Kidney epithelial cell (primary cell): ENCODE data around the gene BBS7. TPM values are rescaled to one million over a fixed set of nuclear protein-coding genes. Genes with fewer than 3 reads are reported as not detected.

Experiments
- DNase-seq: peaks from one replicate; pipeline ENCODE4 v3.0.0-alpha.2; 2010; ENCODE audit warnings: low read depth
- H3K27me3 ChIP-seq: 2 replicates; pipeline ENCODE4 v1.6.0; 2011; ENCODE audit warnings: low read length; ENCODE audit not compliant: control insufficient read depth, insufficient read depth
- H3K36me3 ChIP-seq: 2 replicates; pipeline ENCODE4 v1.5.1; 2011; ENCODE audit warnings: low read length; ENCODE audit not compliant: control insufficient read depth, insufficient read depth
- H3K4me3 ChIP-seq: 2 replicates; pipeline ENCODE4 v1.5.1; 2011; ENCODE audit warnings: low read depth, mild to moderate bottlenecking, control low read depth, low read length
- total RNA-seq: library from RNA; depleted of rRNA; stranded (reverse); fragments of >200 nt; gene quantifications from 2 replicates; pipeline ENCODE4 v1.2.3, GENCODE V29; 2015
- TF ChIP-seq, protein P1 (sequence below): IDR thresholded peaks from 2 replicates; pipeline ENCODE4 v1.5.1; 2011; ENCODE audit warnings: mild to moderate bottlenecking, moderate library complexity, low read length, control low read depth, inconsistent platforms; ENCODE audit not compliant: insufficient read depth, poor library complexity, severe bottlenecking

The BBS7 gene
- total RNA-seq, 1 donor from 2014 or later, result 31.5 TPM

DNA sequence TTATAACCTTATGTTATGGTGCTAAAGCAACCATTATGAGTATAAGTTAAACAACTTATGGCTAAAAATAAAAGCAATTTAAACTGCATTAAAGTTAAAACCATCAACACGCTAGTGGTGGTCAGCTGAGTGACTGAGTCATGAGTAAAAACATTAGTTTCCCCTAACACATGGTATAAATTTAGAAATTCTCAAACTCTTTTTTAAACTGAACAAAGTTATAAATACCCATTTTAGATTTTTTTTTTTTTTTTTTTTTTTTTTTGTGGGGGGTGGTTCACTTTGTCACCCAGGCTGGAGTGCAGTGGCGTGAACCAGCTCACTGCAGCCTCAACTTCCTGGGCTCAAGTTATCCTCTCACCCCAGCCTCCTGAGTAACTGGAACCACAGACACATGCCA, 5.4 kb upstream of the BBS7 start:
- no peaks in the 10 kb centered on the region for H3K36me3 ChIP-seq
- DNase-seq, result no peak
- no peaks in the 10 kb centered on the region for H3K27me3 ChIP-seq
- no peak overlapping the region for H3K4me3 ChIP-seq
- TF ChIP-seq, protein P1, sequence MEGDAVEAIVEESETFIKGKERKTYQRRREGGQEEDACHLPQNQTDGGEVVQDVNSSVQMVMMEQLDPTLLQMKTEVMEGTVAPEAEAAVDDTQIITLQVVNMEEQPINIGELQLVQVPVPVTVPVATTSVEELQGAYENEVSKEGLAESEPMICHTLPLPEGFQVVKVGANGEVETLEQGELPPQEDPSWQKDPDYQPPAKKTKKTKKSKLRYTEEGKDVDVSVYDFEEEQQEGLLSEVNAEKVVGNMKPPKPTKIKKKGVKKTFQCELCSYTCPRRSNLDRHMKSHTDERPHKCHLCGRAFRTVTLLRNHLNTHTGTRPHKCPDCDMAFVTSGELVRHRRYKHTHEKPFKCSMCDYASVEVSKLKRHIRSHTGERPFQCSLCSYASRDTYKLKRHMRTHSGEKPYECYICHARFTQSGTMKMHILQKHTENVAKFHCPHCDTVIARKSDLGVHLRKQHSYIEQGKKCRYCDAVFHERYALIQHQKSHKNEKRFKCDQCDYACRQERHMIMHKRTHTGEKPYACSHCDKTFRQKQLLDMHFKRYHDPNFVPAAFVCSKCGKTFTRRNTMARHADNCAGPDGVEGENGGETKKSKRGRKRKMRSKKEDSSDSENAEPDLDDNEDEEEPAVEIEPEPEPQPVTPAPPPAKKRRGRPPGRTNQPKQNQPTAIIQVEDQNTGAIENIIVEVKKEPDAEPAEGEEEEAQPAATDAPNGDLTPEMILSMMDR, result no peak

DNA sequence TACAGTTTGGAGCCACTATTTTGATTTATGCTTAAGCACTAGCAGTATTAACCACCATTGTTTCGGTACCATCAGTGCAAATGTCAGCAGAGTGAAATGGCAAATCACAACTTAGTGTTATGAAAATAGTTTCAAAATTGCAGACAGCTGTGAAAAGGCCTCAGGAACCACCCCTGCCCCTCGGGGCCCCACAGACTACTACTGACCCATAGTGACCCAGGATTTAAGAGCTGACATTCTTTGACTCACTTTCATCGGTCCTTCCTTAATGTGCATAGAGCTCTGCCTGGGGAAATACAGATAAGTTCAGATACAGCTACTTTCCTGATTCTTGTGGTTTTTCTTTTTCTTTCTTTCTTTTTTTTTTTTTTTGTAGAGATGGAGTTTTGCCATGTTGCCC, 3.3 kb upstream of the BBS7 start:
- TF ChIP-seq, protein P1, result no peak
- Histone ChIP-seq H3K36me3 (no peaks in the 10 kb centered on the region), H3K27me3 (no peaks in the 10 kb centered on the region), H3K4me3 (no peak overlapping the region)
- DNase-seq, result no peak

DNA sequence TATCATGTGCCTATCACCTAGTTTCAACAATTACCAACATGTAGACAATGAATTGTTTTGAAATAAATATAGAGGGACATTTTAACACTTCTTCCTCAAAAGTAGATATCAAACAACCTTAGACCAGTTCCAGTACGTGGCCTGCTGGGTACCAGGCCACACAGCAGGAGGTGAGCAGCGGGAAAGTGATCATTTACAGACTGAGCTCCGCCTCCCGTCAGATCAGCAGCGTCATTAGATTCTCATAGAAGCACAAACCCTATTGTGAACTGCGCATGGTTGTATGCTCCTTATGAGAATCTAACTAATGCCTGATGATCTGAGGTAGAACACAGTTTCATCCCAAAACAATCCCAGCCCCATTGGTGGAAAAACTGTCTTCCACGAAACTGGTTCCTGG, 6.5 kb downstream of the BBS7 start:
- TF ChIP-seq, protein P1, result no peak
- no peak for DNase-seq
- H3K36me3 ChIP-seq, result no peaks in the 10 kb centered on the region
- H3K27me3 ChIP-seq, result no peaks in the 10 kb centered on the region
- H3K4me3 ChIP-seq, result no peak overlapping the region

DNA sequence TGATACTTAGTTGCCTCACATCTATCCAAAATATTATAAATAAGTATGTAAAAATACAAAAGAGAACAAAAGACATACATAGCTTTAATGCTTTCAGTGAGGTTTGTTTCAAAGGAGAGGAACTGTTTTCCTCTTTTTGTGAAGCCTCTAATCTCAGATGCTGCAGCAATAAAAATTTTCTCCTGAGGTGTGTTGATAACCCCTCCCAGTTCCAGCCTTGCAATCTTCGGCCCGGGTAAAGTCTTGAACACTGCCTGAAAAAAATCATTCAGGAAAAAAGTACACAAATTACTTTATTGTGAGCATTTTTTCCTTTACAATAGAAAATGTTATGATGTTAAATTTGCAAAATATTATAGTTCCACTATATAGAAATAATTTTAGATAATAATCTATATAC, 8.8 kb downstream of the BBS7 start:
- no peak for DNase-seq
- H3K27me3 ChIP-seq, result no peaks in the 10 kb centered on the region
- no peaks in the 10 kb centered on the region for H3K36me3 ChIP-seq
- TF ChIP-seq, protein P1, result no peak
- H3K4me3 ChIP-seq, result no peak overlapping the region

DNA sequence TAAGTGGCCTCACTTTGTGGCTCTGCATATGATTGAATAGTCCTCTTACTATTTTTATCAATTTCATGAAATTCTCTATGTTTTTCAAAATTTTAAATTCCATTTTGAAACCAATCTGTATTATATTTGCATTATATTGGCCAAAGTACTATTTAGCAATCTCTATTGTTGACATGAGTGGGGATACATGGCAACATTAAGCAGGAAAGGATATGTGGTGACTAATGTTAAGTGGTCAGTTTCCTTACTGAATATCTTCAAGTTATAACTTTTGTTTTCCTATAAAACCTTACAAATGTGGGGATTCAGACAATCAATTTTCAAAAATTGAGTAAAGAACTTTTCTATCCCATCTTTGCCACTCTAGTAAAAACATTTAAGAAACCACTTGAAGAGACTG, 10.2 kb downstream of the BBS7 start:
- DNase-seq, result no peak
- H3K4me3 ChIP-seq, result no peak overlapping the region
- no peaks in the 10 kb centered on the region for H3K36me3 ChIP-seq
- TF ChIP-seq, protein P1, result no peak
- no peaks in the 10 kb centered on the region for H3K27me3 ChIP-seq

DNA sequence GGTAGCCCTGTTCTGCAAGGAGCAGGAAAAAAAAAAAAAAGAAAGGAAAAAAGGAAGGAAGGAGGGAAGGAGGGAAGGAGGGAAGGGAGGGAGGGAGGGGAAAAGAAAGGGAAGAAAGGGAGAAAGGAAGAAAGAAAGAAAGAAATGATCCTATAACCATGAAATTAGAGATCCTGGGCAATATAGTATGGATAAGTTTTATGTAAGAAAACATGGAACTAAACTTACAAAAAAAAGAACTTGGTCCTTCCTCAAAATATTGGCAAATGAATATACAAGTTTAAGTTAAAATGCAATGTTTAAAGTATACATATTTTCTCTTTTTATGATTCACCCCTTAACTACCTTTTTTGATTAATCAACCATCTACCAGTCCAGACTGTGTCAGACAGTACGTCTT, 18.9 kb downstream of the BBS7 start:
- Histone ChIP-seq H3K36me3 (no peaks in the 10 kb centered on the region), H3K27me3 (no peaks in the 10 kb centered on the region), H3K4me3 (no peak overlapping the region)
- no peak for DNase-seq
- TF ChIP-seq, protein P1, result no peak
